ENCODE results near the gene RANBP3.

RANBP3 gene

DNA sequence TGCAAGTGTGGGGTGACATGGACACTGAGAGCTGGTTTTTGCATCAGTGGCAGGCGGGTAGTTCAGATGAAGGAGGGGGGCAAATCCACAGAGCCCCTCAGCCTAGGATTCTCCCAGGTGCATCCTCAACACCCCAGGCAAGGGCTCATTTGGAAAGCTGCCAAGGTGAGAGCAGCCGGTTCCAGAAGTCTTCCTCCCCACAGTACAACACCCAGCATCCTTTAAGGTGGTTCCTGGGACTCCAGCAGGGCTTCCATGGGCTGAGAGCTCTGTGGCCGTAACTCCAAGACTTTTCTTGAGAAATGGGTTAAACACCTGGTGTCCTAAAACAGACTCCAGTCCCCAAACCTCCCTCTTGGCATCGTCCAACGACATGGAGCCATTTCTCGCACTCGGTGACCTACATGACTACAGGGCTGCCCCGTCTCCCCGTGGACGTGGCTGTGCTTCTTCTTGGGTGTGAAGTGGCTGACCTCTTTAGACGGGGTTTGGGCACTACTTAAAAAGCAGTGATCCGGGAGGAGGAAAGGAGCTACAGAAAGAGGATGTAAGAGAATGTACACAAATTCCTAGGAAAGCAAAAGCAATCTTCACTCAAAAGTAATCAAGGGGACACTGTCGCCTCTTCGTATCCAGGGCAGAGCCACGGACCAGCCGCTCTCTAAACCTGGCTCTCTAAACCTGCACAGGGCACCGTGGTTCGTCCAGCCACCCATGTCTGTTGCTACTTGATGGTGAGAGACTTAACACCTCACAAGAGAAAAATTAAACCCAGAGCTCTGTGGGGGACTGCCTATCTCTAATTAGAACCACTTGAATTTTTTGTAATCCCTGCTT is 25.5 kb downstream of the RANBP3 start:
- in situ Hi-C loops (cut with MboI; ENCODE audit: low pct_unique_long_range_greater_than_20kb, low sequenced_read_pairs, unreplicated experiment): no loop called here

GRCh38 chr19:5951338-5951861 is 26.5 kb downstream of the RANBP3 start:
- DNase-seq (ENCODE audit: low spot score): peak; percentile 56
- in situ Hi-C loops (cut with MboI; ENCODE audit: low pct_unique_long_range_greater_than_20kb, low sequenced_read_pairs, unreplicated experiment): no loop called here
- TF ChIP-seq CTCF (IDR thresholded peaks at IDR 0.05; ENCODE audit: extremely low read depth, insufficient read depth, missing control alignments): no peak

More for the DNA sequence above, 25.5 kb downstream of the RANBP3 start:
- DNase-seq (ENCODE audit: low spot score): no peak
- no peak for TF ChIP-seq CTCF (IDR thresholded peaks at IDR 0.05; ENCODE audit: extremely low read depth, insufficient read depth, missing control alignments)

- in situ Hi-C loops (cut with MboI; ENCODE audit: low pct_unique_long_range_greater_than_20kb, low sequenced_read_pairs, unreplicated experiment): no loop called here
- no peak for DNase-seq (ENCODE audit: low spot score)
- no peak for TF ChIP-seq CTCF (IDR thresholded peaks at IDR 0.05; ENCODE audit: extremely low read depth, insufficient read depth, missing control alignments)
Measured at GRCh38 chr19:5950741-5951140, 27.2 kb downstream of the RANBP3 start.

DNA sequence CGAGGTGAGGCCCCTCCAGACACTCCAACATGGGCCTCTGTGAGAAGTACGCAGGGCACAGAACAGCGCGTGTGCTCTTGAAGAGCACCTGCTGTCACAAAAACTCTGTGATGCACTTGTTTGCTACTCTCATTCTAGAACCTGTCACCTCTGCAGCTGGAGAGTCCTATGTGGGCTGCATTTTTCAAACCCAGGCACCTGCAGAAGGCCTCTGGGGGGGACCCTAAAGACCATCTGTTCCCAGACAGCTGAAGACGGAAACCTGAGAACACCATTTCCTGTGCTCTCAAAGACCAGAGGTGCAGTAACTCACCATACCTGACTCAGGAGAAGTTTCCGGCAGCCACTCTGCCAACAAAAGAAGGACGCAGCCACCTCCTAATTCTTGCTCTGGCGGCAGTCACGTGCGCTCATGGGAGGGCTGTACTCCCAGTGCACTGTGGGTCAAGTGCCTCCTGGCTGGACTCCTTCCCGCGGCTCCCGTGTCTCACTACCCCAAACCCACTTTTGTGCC is 28.1 kb downstream of the RANBP3 start:
- no peak for TF ChIP-seq CTCF (IDR thresholded peaks at IDR 0.05; ENCODE audit: extremely low read depth, insufficient read depth, missing control alignments)
- in situ Hi-C loops (cut with MboI; ENCODE audit: low pct_unique_long_range_greater_than_20kb, low sequenced_read_pairs, unreplicated experiment): no loop called here

GRCh38 chr19:5948752-5949564 is 29.0 kb downstream of the RANBP3 start:
- no peak for DNase-seq (ENCODE audit: low spot score)
- in situ Hi-C loops (cut with MboI; ENCODE audit: low pct_unique_long_range_greater_than_20kb, low sequenced_read_pairs, unreplicated experiment): no loop called here
- no peak for TF ChIP-seq CTCF (IDR thresholded peaks at IDR 0.05; ENCODE audit: extremely low read depth, insufficient read depth, missing control alignments)

More for the DNA sequence above, 28.1 kb downstream of the RANBP3 start:
- no peak for DNase-seq (ENCODE audit: low spot score)

GRCh38 chr19:5947435-5947834 is 30.5 kb downstream of the RANBP3 start:
- no peak for DNase-seq (ENCODE audit: low spot score)

More at GRCh38 chr19:5947435-5947834, 30.5 kb downstream of the RANBP3 start:
- in situ Hi-C loops (cut with MboI; ENCODE audit: low pct_unique_long_range_greater_than_20kb, low sequenced_read_pairs, unreplicated experiment): no loop called here
- no peak for TF ChIP-seq CTCF (IDR thresholded peaks at IDR 0.05; ENCODE audit: extremely low read depth, insufficient read depth, missing control alignments)

Measured in GM13977 (cell line).